Prostate gland (tissue), 2 donors: ENCODE results near the gene ACAD11. TPM values are rescaled to one million over a fixed set of nuclear protein-coding genes. Genes with fewer than 3 reads are reported as not detected.

Source experiments
- DNase-seq: peaks from one replicate; pipeline ENCODE4 v3.0.0-alpha.2; 2019; ENCODE audit warnings: low spot score
- H3K27ac ChIP-seq, 2 donors: fragments of 200-600 bp; sonication (generic); 2 replicates each; pipeline ENCODE4 v1.5.1; 2017 to 2019
- H3K27me3 ChIP-seq: fragments of 200-600 bp; sonication (generic); replicated peaks from 2 replicates; pipeline ENCODE4 v1.5.1; 2019; ENCODE audit not compliant: insufficient read depth
- H3K36me3 ChIP-seq, 2 donors: fragments of 200-600 bp; sonication (generic); 1 replicate in 1 of 2; 2 replicates in 1 of 2; pipeline versions ENCODE4 v1.5.1 to v1.8.1; 2017 to 2019
- H3K4me1 ChIP-seq: fragments of 200-600 bp; sonication (generic); replicated peaks from 2 replicates; pipeline ENCODE4 v1.5.1; 2019
- H3K4me3 ChIP-seq, 2 donors: fragments of 200-600 bp; sonication (generic); 2 replicates each; pipeline ENCODE4 v1.5.1; 2017 to 2019
- H3K9me3 ChIP-seq: fragments of 200-600 bp; sonication (generic); 2 replicates; pipeline ENCODE4 v1.5.1; 2017
- CTCF ChIP-seq, 4 experiments: fragments of 200-600 bp in 2 of 4; fragments of 450-650 bp in 2 of 4; sonication (generic) in 2 of 4; IDR thresholded peaks; 1 replicate in 3 of 4; 2 replicates in 1 of 4; pipeline ENCODE4 v1.5.1; 2016 to 2019; ENCODE audit warnings: antibody characterized with exemption in 4 of 4, mild to moderate bottlenecking in 2 of 4, moderate library complexity in 2 of 4
- POLR2A ChIP-seq: fragments of 450-650 bp; IDR thresholded peaks from one replicate; pipeline ENCODE4 v1.6.1; 2016; ENCODE audit warnings: antibody characterized with exemption, mild to moderate bottlenecking
- POLR2AphosphoS5 ChIP-seq: sonication (generic); formaldehyde crosslinking; IDR thresholded peaks from one replicate; pipeline ENCODE4 v1.6.1; 2017; ENCODE audit warnings: antibody characterized with exemption
- WGBS: methylation state at CpG from one replicate; pipeline ENCODE4 v1.1.5; 2018; 5-methylcytosine and 5-hydroxymethylcytosine counted together
- intact Hi-C: fragments of 100-400 bp; cut with DNase I; formaldehyde crosslinking; loops from one replicate; pipeline ENCODE4 v1.14.2; 2022
- total RNA-seq, 2 donors: library from RNA; depleted of rRNA; stranded (reverse); fragments of >200 nt; gene quantifications; one replicate each; pipeline ENCODE4 v1.1.0, GENCODE V29; 2016

The ACAD11 gene
- total RNA-seq, 2 donors from 2014 or later: 13.8 to 22.7 TPM

- intact Hi-C loops: no loop called here
- no peak overlapping the region for H3K4me3 ChIP-seq
- no peaks in the 10 kb centered on the region for H3K36me3 ChIP-seq
- no peak for TF ChIP-seq POLR2A
- no peak for TF ChIP-seq POLR2AphosphoS5
- no peak for TF ChIP-seq CTCF (IDR thresholded peaks at IDR 0.05)
- 47% methylated on average over 5 of the region's 5 CpGs for WGBS
- no peaks in the 10 kb centered on the region for H3K4me1 ChIP-seq
- H3K27ac ChIP-seq: no peak overlapping the region
- H3K9me3 ChIP-seq: no peaks in the 10 kb centered on the region
- DNase-seq: no peak
- H3K27me3 ChIP-seq: no peaks in the 10 kb centered on the region
Measured at GRCh38 chr3:132573797-132574211, 85.8 kb downstream of the ACAD11 start.

DNA sequence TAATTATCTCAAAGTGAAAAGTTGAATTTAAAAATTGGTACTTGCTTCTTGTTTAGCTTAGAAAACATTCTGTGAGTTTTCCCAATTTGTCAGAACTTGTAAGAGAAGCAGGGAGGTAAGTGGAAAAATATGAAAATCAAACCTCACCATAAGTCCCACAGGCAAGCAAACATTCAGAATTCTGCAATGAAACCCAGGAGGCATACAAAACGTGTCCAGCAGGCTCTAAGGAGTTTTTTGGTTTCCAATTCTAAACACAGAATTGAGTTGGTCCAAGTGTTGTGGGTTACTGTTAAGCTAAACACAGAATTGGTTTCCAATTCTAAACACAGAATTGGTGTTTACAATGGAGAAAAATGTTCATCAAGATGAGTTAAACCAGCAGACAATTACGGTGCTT, 89.6 kb downstream of the ACAD11 start:
- TF ChIP-seq POLR2AphosphoS5 (no peak), CTCF (IDR thresholded peaks at IDR 0.05) (no peak), POLR2A (no peak)
- WGBS: 60% methylated on average over 2 of the region's 2 CpGs
- H3K27me3 ChIP-seq: no peaks in the 10 kb centered on the region
- no peak overlapping the region for H3K27ac ChIP-seq
- no peak for DNase-seq
- H3K9me3 ChIP-seq: no peaks in the 10 kb centered on the region
- no peak overlapping the region for H3K4me3 ChIP-seq
- H3K36me3 ChIP-seq: no peaks in the 10 kb centered on the region
- intact Hi-C loops: no loop called here
- H3K4me1 ChIP-seq: no peaks in the 10 kb centered on the region

- no peak for DNase-seq
- WGBS: 40% methylated on average over 1 of the region's 1 CpG
- no peaks in the 10 kb centered on the region for H3K27me3 ChIP-seq
- no peak overlapping the region for H3K4me3 ChIP-seq
- no peaks in the 10 kb centered on the region for H3K36me3 ChIP-seq
- H3K4me1 ChIP-seq: no peaks in the 10 kb centered on the region
- no peak overlapping the region for H3K27ac ChIP-seq
- intact Hi-C loops: no loop called here
- TF ChIP-seq POLR2A (no peak), CTCF (IDR thresholded peaks at IDR 0.05) (no peak)
- no peaks in the 10 kb centered on the region for H3K9me3 ChIP-seq
Measured at GRCh38 chr3:132569580-132569979, 90.0 kb downstream of the ACAD11 start.

- H3K4me3 ChIP-seq: no peak overlapping the region
- no peaks in the 10 kb centered on the region for H3K4me1 ChIP-seq
- no peak for DNase-seq
- 13% methylated on average over 2 of the region's 2 CpGs for WGBS
- H3K9me3 ChIP-seq: no peaks in the 10 kb centered on the region
- no peak for TF ChIP-seq CTCF (IDR thresholded peaks at IDR 0.05)
- TF ChIP-seq POLR2A: no peak
- no peak for TF ChIP-seq POLR2AphosphoS5
- no peaks in the 10 kb centered on the region for H3K36me3 ChIP-seq
- H3K27me3 ChIP-seq: no peaks in the 10 kb centered on the region
- H3K27ac ChIP-seq: no peak overlapping the region
- intact Hi-C loops: no loop called here
Measured at GRCh38 chr3:132569153-132569552, 90.5 kb downstream of the ACAD11 start.

DNA sequence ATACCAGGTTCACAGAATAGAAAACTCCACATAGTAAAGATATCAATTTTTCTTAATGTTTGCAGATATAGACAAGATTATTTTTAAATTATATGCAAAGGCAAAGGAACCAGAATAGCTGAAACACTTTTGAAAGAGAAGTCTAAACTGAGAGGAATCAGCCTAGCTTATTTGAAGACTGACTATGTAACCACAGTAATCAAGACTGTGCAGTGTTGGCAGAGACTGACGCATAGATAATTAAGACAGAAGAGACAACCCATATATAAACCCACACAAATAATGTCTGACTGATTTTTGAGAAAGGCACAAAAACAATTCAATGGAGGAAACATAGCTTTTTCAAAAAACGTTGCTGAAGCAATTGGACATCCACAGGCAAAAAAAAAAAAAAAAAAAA, 91.2 kb downstream of the ACAD11 start:
- H3K9me3 ChIP-seq: no peaks in the 10 kb centered on the region
- intact Hi-C loops: no loop called here
- 78% methylated on average over 2 of the region's 2 CpGs for WGBS
- no peaks in the 10 kb centered on the region for H3K27me3 ChIP-seq
- no peaks in the 10 kb centered on the region for H3K4me1 ChIP-seq
- no peak overlapping the region for H3K27ac ChIP-seq
- H3K36me3 ChIP-seq: no peaks in the 10 kb centered on the region
- no peak for TF ChIP-seq POLR2A
- TF ChIP-seq POLR2AphosphoS5: no peak
- TF ChIP-seq CTCF (IDR thresholded peaks at IDR 0.05): no peak
- DNase-seq: no peak
- H3K4me3 ChIP-seq: no peak overlapping the region
